Measurements from ENCODE around the gene POLD1.
"Not testable (repeated sequence)": the region's sequence is repeated elsewhere in the genome, so short reads cannot be mapped to it uniquely, and the experiment has no call there.

POLD1 gene

DNA sequence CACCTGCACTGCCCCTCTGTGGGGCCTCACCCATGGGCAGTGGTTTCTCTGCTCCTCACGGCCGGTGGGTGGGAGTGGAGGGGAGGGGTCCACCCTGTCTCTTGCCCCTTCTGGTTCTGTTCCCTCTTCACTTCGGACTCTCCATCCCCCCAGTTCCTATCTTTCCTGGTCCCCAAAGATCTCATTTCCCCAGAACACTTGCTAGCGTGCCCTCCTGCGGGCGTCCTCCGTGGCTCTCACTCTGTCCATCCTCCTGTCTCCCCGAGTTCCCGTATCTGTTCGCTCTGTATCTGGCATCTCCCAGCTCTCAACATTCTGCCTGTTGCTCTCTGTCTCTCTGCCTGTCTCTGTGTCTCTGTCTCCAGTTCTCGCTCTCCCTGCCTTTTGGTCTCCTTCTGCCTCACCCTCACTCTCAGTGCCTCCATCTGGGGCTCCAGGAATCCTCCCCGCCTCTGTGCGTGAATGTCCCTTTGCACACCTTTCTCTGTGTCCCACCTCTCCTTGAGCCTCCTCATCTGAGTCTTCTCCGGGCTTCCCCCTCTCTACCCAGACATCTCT, 35.0 kb downstream of the POLD1 start:
- no peak for DNase-seq

DNA sequence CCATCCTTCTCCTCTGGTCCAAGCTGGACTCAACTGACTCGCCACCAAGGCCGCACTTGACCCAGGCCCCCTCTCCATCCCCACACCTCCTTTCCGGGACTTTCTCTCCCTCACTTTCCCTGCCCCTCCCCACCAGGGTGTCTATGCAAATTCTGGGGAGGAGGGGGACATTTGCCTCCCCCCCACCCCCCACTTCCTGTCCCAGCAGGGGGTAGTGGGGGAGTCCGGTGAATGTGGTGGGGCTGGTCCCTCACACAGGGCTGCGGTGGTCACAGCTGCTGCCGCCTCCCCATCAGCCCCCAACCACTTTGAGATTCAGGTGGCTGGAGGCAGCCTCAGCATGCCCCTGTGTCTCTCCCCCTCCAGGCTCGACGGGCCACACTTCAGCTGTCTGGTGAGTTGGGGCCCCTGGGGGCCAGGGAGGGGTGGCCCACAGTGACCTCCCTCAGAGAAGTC, 35.5 kb downstream of the POLD1 start:
- DNase-seq = no peak

DNA sequence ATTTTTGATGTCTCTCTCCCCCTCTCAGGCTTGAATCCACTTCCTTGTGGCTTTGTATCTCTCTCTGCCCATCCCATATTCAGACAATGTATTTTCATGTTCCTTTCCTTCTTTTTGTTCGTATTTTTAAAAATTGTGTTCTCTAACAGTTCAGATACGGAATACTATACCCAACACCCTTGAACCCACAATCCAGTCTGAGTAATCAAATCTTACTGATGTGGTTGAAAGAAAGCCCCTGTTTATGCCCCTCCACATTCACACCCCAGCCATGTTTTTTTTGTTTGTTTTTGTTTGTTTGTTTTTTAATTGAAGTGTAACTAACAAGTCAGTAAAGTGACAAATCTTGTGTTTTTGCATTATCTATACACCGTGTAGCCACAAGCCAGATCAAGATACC, 36.0 kb downstream of the POLD1 start:
- DNase-seq = no peak

DNA sequence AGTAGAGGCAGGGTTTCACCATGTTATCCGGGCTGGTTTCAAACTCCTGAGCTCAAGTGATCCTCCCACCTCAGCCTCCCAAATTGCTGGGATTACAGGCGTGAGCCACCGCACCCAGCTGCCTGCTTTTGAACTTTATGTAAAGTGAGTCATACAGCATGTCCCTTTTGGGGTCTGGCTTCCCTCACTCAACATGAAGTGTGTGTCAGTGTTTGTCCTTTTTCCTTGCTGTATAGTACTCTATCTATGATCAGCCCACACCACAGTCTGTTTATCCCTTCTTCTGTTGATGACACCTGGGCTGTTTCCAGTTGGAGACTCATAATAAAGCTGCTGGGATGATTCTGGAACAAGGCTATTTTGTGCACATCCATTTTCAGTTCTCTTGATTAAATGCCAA, 36.7 kb downstream of the POLD1 start:
- DNase-seq = no peak

DNA sequence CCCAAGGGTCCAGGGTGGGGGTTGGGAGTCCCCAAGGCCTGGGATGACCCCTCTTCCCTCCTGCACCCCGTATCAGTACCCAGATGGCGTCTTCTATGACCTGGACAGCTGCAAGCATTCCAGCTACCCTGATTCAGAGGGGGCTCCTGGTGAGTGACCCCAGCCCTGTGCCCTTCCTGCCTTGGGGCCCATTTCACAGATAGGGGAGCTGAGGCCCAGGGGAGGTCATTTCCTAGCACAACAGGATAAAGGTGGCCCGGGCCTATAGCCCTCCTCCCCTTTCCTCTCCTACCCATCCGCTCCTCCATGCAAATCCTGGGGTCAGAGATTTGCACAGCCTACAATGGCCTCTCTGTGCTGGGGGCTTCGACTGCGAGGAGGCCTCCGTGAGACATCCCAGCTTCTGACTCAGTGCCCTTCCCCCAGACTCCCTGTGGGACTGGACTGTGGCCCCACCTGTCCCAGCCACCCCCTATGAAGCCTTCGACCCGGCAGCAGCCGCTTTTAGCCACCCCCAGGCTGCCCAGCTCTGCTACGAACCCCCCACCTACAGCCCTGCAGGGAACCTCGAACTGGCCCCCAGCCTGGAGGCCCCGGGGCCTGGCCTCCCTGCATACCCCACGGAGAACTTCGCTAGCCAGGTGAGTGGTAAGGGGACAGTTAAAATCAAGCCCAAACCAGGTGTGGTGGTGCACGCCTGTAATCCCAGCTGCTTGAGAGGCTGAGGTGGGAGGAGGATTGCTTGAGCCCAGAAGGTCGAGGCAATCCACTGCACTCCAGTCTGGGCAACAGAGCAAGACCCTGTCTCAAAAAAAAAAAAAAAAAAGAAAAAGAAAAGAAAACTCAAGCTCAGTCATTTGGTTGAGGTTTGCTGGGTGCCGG, 38.5 kb downstream of the POLD1 start:
- no peak for DNase-seq

DNA sequence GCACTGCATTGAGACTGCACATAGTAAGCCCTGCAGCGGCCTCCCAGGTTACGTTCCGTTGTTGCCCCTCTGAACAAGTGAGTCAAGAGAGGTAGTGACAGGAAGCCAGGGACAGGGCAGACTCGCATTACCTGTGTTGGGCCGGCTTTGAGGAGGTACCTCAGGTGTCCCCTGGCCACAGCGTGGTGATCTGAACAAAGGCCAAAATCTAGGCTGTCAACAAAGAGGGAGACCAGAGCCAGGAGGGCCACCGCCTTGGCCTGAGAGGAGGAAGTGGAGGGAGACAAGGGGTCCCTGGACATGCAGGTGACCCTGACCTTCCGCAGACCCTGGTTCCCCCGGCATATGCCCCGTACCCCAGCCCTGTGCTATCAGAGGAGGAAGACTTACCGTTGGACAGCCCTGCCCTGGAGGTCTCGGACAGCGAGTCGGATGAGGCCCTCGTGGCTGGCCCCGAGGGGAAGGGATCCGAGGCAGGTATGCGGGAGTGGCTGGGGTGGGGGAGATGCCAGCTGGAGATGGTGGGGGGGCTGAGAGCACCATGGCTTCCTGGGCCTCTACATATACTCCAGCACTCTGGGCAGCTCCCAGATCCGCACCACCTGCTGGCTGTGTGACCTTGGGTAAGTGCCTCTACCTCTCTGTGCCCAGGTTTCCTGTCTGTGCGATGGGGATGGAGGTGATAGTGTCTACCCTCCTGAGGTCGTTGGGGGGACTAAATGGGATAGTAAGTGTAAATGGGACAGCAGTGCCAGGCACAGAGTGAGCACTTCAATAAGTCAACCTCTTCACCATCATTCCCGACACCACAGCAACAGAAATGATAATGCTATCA, 39.3 kb downstream of the POLD1 start:
- no peak for DNase-seq

DNA sequence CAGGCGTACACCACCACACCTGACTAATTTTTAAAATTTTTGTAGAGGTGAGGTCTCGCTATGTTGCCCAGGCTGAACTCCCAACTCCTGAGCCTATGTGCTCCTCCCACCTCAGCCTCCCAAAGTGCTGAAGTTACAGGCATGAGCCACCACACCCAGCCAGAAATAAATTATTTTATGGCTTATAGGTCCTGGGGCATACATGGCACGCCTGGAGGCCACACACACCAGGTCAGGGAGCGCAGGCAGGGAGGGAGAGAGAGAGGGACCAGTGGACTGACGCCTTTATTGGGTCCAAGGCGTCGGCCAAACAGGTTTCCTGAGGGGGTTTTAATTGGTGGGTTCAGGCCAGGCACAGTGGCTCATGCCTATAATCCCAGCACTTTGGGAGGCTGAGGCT, 41.4 kb downstream of the POLD1 start:
- no peak for DNase-seq

DNA sequence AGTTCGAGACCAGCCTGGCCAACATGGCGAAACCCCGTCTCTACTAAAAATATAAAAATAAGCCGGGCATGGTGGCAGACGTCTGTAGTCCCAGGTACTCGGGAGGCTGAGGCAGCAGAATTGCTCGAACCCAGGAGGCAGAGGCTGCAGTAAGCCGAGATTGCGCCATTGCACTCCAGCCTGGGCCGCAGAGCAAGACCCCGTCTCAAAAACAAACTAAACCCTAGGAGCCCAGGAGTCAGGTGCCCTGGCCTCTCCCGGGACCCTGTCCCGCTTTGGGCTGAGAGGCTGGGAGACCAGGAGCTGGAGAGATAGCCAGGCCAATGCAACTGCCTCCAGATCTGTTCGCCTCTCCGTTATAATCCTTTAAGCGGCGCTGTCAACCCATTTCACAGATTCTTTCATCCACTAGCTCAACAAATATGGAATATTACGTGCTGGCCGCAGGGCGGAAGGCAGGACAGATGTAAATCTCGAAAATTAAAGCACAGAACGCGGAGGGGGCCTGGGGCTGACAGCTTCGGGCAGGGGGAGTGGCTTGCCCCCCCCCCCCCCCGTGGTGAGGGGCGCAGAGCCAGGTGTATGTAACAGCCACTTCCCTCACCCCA, 43.3 kb downstream of the POLD1 start:
- DNase-seq = no peak

DNA sequence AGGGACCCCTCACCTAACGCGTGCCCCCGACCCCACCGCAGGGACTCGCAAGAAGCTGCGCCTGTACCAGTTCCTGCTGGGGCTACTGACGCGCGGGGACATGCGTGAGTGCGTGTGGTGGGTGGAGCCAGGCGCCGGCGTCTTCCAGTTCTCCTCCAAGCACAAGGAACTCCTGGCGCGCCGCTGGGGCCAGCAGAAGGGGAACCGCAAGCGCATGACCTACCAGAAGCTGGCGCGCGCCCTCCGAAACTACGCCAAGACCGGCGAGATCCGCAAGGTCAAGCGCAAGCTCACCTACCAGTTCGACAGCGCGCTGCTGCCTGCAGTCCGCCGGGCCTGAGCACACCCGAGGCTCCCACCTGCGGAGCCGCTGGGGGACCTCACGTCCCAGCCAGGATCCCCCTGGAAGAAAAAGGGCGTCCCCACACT, 43.9 kb downstream of the POLD1 start:
- no peak for DNase-seq

DNA sequence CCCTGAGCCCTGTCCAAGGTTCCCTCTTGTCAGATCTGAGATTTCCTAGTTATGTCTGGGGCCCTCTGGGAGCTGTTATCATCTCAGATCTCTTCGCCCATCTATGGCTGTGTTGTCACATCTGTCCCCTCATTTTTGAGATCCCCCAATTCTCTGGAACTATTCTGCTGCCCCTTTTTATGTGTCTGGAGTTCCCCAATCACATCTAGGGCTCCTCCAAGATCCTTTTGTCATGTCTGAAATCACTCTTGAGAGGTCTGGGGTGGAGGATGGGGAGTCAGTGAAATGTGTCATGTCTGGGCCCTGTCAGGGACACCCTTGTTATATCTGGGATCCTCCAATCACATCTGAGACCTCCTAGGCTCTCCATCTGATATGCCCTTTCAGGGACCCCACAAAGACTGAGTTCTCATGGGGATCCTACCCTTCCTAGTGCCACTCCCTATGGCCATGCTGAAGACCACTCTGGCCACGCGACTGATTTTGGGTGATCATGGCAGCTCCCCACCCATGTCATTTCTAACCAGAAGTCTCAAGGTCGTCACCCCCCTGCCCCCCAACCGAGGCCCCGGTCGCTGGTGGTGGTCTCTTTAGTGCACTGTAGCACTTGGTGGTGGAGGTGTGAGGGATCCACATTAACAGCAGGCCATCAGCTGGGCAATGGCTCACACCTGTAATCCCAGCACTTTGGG, 44.8 kb downstream of the POLD1 start:
- DNase-seq = no peak

DNA sequence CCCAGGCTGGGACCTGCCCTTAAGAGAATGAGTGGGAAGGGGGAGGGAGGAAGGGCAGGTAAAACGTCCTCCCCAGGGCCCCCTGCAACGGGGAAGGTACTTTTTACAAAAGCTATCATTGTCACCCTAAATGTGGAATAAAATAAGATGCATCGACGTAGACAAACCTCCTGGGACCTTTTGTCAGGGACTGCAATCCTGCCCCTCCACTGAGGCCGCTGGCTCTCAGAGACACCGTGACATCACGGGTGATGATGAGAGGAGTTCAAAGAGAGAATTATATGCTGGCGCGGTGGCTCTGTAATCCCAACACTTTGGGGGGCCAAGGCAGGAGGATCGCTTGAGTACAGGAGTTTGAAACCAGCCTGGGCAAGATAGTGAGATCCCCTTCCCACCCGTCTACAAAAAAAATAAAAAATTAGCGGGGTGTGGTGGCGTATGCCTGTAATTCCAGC, 46.8 kb downstream of the POLD1 start:
- DNase-seq = no peak

DNA sequence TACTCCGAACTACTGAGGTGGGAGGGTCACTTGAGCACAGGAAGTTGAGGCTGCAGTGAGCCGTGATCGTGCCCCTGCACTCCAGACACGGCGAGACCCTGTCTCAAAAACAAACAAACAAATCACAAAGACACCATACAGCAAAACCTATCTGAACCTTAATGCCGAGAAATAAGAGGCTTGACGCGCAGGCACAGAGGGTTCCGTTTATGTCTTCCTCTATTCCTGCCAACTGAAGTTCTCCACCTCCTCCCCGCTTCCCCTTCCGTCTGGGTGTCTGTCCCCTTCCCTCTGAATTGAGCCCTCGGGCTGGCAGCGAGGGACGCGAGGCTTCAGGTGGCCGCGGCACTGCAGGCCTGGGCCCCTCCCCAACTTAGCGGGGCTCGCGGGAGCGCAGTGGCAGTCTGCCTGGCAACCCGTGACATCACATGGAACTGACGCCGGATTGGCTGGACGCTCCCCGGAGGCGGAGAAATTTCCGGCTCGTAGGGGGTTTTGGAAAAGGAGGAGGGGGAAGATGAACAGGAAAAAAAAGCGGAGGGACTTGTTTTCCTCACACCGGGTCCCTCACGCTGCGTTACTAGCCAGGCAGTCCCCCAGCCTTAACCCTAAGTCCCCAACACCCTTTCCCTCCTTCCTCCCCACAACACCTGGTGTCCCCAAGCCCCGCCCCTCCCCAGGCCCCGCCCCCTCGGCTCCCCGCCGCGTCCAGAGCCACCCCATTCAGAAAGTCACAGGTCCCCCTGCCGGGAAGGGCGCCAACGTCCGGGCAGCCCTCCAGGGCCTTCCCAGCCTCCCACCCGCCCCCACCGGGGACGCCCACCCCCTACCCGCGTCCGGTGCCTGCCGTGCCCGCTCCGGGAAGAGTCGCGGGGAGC, 47.4 kb downstream of the POLD1 start:
- DNase-seq = peak; percentile 64

DNA sequence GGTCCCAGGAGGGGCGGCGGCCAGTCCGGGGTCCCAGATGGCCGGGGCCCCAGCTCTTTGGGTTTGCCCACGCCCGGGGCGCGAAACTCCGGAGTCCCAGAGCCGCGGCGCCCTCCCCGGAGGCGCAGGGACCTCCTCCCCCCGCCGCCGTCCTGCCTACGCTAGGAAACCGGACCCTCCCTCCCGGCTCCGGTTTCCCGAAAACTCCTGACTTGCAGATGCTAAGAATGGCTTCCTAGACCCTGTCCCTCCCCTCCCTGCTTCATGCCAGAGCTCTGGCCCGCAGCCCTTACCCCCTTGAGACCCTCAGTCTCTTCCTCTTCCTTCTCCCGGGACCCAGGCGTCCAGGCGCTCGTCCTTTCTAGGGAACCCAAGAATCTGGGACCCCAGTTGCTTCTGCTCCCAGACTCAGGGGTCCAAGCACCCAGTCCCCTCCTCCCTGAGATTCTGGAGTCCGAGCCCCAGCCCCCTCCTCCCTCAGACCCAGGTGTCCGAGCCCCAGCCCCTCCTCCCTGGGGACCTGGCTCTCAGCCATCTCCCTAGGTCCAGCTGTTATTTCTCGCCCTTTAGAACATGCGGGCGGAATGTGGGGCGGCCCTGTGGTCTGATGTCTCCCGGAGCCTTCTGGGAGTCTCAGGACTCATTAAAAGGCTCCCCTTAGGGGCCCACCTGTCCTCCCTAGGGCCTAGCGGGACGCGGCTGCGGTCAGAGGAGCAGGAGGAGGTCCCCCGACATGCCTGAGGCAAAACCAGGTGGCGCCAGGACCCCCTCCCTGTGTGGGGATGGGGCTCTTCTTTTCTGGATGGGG, 48.3 kb downstream of the POLD1 start, which contains the start of gene MYBPC2:
Gene MYBPC2, plus strand, starts transcription at position 672 of the 808 bp plus-strand sequence. Its CDS starts 62 bp downstream, at position 734.
- DNase-seq = no peak

DNA sequence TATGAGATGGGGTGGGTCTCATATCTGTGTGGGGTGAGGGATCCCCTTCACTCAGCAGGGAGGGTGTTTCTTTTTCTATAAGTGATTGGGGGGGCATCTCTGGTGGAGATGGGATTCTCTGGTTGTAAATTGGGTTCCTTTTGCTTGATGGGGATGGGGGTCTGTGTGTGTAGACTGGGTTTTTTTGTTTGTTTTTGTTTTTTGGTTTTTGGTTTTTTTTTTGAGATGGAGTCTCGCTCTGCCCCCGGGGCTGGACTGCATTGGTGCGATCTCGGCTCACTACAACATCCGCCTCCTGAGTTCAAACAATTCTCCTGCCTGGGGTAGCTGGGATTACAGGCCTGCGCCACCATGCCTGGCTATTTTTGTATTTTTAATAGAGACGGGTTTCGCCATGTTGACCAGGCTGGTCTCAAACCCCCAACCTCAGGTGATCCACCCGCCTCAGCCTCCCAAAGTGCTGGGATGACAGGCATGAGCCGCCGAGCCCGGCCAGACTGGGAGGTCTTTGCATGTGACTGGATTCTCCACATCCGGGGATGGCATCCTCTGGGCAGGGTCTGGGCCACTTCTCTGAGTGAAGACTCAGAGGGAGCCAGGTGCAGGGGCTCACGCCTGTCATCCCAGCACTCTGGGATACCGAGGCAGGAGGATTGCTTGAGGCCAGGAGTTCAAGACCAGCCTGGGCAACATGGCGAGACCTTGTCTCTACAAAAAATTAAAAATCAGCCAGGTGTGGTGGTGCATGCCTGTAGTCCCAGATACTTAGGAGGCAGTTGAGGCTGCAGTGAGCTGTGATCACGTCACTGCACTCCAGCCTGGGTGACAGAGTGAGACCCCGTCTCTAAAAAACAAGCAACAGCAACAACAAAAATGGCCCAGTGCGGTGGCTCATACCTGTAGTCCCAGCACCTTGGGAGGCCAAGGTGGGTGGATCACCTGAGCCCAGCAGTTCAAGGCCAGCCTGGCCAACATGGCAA, 49.3 kb downstream of the POLD1 start:
- DNase-seq = no peak

DNA sequence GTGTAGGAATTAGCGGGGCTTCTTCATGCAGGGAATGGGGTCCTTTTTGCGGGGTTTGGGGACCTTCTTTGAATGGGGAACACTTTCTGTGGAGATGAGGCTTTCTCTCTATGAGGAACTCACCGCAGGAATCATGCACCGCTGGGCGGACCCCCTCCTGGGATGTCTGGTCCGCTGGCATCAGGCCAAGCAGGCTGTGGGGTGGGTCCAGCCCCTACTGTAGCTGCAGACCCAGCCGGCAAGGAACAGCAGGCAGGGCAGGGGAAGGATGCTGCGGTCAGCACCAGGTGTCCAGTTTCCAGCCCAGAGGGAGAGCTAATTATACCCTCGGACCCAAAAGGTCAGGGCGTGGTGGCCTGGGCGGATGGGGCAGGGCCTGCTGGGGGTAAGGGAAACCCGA, 50.4 kb downstream of the POLD1 start:
- DNase-seq = no peak

DNA sequence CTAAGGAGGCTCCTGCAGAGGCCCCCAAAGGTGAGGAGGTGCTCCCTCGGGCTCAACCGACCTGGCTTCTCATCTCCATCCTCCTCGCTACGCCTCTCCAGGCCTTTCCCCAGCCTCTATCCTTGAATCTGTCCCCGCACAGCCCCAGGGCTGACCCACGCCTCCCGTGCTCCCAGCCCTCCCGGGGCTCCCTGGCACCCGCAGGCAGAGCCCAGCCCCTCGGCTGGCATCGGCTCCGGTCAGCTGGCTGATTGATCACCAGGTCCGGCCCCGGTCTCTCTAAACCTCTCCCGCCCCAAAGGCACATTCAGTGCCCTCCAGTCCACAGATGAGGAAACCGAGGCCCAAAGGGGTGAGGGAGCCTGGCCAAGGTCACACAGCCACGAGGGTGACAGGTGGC, 51.1 kb downstream of the POLD1 start:
- no peak for DNase-seq

DNA sequence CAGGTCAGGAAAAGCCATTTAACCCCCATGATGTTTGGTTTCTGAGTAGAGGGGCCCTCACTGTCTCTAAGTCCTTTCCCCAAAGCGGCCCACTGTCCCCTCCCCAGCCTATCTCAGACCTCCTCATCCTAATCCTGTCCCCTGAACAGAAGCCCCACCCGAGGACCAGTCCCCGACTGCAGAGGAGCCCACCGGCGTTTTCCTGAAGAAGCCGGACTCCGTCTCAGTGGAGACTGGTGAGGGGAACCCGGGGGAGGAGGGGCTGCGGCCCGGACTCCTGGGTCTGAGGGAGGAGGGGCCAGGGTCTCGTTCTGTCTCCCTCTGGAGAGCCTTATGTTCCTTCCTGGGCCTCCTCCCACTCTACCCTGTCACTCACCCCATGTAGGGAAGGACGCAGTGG, 51.5 kb downstream of the POLD1 start:
- DNase-seq = no peak

DNA sequence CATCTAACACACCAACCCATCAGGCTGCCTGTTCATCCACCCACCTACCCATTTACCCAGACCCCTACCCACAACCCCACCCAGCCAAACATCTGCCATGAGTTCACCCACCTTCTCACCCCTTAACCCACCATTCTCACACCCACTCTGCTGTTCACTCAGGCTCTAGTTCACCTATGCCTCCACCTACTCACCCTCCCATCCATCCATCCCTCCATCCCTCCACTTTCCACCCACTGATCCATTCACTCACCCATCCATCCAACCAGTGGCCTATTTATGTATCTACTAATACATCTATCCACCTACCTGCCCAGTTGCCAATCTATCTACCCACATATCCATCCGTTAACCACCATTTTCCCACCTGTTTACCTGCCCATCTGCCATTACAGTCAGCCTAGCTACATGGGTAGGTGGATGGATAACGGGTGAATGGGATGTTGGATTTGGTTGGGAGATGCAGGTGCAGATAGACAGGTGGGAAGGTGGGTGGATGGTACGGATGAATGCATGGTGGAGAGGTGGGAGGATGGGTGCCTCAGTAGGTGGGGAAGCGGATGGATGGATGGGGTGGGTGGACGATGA, 53.8 kb downstream of the POLD1 start:
- no peak for DNase-seq

DNA sequence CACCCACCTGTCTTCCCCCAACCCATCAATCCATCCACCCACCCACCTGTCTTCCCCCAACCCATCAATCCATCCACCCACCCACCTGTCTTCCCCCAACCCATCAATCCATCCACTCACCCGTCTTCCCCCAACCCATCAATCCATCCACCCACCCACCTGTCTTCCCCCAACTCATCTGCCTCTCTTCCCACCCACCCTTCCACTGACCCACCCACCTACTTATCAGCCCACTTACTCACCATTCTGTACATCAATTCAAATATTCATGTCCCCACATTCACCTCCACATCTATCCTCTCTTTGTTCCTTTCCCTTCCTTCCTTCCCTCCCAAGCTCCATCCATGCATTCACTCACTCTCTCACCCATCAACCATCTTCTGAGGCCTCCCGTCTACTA, 55.0 kb downstream of the POLD1 start:
- not testable (repeated sequence) for DNase-seq
